Smooth muscle cell of bladder (primary cell): Measurements from ENCODE around the gene ACTR2. TPM values are rescaled to one million over a fixed set of nuclear protein-coding genes. Genes with fewer than 3 reads are reported as not detected.

ENCODE experiments used
- total RNA-seq: library from RNA; depleted of rRNA; stranded (reverse); fragments of >200 nt; gene quantifications from 2 replicates; pipeline ENCODE4 v1.2.3, GENCODE V29; 2014

Gene ACTR2
- 59.6 and 83.9 TPM in 2 replicates for total RNA-seq

DNA sequence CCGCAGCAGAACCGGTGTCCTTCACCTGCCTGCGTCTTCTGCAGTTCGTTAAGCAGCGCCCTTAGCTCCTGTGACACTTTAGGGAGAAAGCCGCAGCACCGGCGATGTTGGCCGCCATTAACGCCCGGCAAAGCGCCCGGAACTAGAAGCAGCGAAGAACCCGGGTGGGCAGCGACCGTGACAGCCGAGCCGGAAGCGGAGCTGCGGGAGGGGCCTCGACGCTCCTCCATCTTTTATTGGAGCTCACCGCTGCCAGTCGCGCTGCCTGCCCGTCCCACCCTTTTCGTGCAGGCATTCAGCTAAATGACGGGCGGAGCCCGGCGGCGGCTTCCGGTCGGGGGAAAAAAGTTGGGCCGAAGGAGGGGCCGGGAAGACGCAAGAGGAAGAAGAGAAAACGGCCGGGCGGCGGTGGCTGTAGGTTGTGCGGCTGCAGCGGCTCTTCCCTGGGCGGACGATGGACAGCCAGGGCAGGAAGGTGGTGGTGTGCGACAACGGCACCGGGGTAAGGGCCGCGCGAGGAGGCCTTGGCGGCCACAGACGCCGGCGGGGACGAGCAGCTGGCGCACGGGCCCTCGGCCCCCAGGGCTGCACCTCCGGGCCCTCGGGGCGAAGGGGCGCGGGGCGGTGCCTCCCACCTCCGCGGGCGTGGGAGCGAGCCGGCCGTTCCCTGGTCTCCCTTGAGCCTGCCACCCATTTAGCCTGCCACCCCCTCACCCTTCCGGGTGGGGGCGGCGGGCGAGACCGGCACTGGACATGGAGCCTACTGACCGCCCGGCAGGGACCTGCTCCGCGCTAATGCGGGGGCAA, at the start of gene ACTR2:
Gene ACTR2, plus strand, starts transcription at position 376 of the 807 bp plus-strand sequence. Its CDS starts 79 bp downstream, at position 455.

Other genes with a start within 250 kb of the ACTR2 start
- gene SLC1A4, start 238.4 kb upstream of the ACTR2 start, total RNA-seq: 13.3 and 19.2 TPM in 2 replicates
- gene CEP68, start 171.4 kb upstream of the ACTR2 start, total RNA-seq: 6.3 and 7.1 TPM in 2 replicates
- gene RAB1A, start 97.7 kb upstream of the ACTR2 start, total RNA-seq: 82.5 and 119 TPM in 2 replicates
- 5.5 and 6.0 TPM in 2 replicates for gene SPRED2, start 204.8 kb downstream of the ACTR2 start, total RNA-seq